ENCODE measurements around the gene SYNE1.

GRCh38 chr6:152572338-152573088, 64.6 kb downstream of the SYNE1 start:
- no peak for TF ChIP-seq POLR2A (IDR thresholded peaks at IDR 0.05)
- TF ChIP-seq CTCF (IDR thresholded peaks at IDR 0.05) = no peak
